HL-60 (cell line): ENCODE data around the gene CYP21A2.
"Not testable (repeated sequence)": the region's sequence is repeated elsewhere in the genome, so short reads cannot be mapped to it uniquely, and the experiment has no call there.

Experiments
- DNase-seq, 2 experiments: peaks; one replicate each; pipeline ENCODE4 v3.0.0-alpha.2; 2010 to 2020; ENCODE audit warnings: low read depth in 1 of 2, low spot score in 1 of 2
- H3K27ac ChIP-seq: fragments of 250-450 bp; sonication (Bioruptor Pico); replicated peaks from 2 replicates; pipeline ENCODE4 v1.5.1; 2020; ENCODE audit warnings: mild to moderate bottlenecking, moderate library complexity
- H3K27me3 ChIP-seq: fragments of 250-450 bp; sonication (Bioruptor Pico); 2 replicates; pipeline ENCODE4 v1.5.1; 2021; ENCODE audit warnings: mild to moderate bottlenecking, moderate library complexity; ENCODE audit not compliant: insufficient read depth, poor library complexity, severe bottlenecking
- H3K4me3 ChIP-seq: replicated peaks from 2 replicates; pipeline ENCODE4 v1.5.1; 2011; ENCODE audit warnings: mild to moderate bottlenecking, control low read depth, low read length; ENCODE audit not compliant: insufficient read depth
- CTCF ChIP-seq: IDR thresholded peaks from one replicate; pipeline ENCODE4 v1.5.1; 2011; ENCODE audit warnings: low read length, control low read depth, inconsistent platforms; ENCODE audit not compliant: insufficient read depth
- GABPA ChIP-seq: IDR thresholded peaks from 2 replicates; pipeline ENCODE4 v1.6.1; 2012; ENCODE audit warnings: low read depth
- POLR2AphosphoS5 ChIP-seq: IDR thresholded peaks from 2 replicates; pipeline ENCODE4 v1.6.1; 2012; ENCODE audit warnings: low read depth
- REST ChIP-seq: IDR thresholded peaks from 2 replicates; pipeline ENCODE4 v1.6.1; 2012; ENCODE audit warnings: low read depth; ENCODE audit not compliant: insufficient replicate concordance
- SPI1 ChIP-seq: IDR thresholded peaks from 2 replicates; pipeline ENCODE4 v1.6.1; 2012; ENCODE audit warnings: low read depth, mild to moderate bottlenecking, borderline replicate concordance

Gene CYP21A2

DNA sequence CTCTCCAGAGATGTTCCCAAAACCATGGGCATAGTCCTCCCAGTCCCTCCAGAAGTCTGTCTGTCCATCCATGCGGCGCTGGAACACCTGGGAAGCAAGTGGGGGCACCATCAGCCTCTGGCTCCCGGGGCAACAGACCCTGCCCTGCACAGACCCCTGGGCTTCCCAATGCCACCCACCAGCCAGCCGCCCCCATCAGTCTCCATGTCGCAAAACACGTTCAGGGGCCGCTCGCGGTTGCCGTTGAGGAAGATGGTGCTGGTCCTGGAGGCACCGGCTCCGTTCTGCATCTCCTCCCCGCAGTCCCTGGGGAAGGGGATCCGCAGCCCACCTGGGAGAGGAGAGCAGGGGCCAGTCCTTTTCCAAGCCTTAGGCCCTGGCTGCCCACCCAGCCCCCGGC lies 4.1 kb downstream of the CYP21A2 start:
- not testable (repeated sequence) for DNase-seq

GRCh38 chr6:32043589-32044380 lies 5.6 kb downstream of the CYP21A2 start:
- not testable (repeated sequence) for DNase-seq, H3K27me3 ChIP-seq, H3K4me3 ChIP-seq, H3K27ac ChIP-seq

More for the DNA sequence above, 4.1 kb downstream of the CYP21A2 start:
- not testable (repeated sequence) for H3K27ac ChIP-seq, H3K27me3 ChIP-seq, H3K4me3 ChIP-seq

DNA sequence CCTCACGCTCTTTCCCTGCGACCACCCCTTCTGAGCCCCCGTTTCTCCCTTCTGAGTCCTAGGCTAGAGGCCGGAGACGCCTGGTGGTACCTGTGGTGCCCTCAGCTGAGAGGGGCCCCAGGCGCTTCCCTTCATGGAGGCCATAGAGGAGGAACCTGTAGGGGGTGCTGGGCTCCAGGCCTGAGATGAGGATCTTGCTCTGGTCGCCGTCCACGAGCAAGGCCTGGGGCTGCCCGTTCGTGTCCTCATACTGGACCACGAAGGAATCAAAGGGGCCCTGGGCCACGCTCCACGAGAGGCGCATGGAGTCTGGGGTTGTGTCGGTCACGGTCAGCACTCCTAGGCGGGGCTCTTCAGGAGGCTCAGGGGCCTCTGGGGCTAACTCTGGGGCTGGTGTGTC lies 6.7 kb downstream of the CYP21A2 start:
- H3K27ac ChIP-seq, H3K27me3 ChIP-seq, DNase-seq, H3K4me3 ChIP-seq: not testable (repeated sequence)

DNA sequence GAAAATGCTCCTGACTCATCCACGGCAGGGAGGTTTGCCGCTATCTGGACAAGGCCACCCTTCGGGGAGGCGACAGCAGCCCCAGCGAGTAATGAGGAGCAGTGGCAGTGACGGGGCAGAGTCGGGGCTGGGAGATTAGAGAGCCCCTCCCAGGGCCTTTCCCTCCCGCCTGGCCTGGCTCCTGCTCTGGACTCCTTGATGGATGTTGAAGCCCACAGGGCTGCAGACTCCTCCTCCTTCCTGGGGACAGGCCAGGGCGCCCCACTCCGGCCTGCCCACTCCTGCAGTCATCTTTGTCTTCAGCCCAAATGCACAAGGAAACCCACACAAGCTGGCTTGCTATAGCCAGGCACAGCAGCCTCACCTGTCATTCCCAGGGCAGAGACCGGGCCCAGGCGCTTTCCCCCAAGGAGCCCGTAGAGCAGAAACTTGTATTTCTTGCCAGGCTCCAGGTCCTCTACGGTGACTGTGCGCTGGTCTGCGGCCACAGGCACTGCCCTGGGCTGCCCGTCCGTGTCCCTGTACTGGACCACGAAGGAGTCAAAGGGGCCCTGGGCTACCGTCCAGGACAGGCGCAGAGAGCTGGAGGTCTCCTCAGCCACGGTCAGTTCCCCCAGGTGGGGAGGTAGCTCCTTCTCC lies 7.7 kb downstream of the CYP21A2 start:
- no peak overlapping the region for H3K27ac ChIP-seq
- TF ChIP-seq REST (no peak), CTCF (no peak), POLR2AphosphoS5 (no peak), SPI1 (no peak), GABPA (no peak)

DNA sequence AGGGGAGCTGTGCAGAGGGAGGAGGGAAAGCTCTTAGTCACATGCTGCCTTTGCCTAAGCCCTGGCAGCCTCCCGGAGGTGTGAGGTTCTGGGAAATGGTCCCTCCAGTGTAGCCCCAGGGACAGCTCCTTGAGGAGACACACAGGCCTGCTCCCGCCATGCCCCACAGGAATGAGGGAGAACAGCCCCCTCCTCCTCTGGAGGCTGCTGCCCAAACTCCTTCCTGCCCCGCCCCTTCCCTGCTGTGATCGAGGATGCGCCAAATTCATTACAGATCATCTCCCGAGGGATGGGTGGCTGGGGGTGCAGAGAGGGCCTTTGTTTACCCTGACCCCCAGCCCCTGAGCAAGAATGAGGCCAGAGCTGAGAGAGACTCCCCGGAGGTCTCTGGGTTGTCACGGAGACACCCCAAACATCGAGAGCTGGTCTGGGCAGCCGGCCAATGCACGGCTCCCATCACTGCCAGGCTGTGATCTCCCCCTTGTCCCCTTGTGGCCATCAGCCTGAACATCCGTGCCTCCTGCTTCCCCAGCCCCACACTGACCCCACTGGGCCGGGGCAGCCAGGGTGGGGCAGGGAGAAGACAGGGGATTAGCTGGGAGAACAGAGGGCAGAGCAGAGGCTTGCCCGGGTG lies 8.4 kb downstream of the CYP21A2 start:
- Histone ChIP-seq H3K27ac (no peak overlapping the region), H3K27me3 (peaks cover under 1% of the 10 kb centered on the region), H3K4me3 (no peak overlapping the region)
- DNase-seq, result no peak
- no peak for TF ChIP-seq REST
- no peak for TF ChIP-seq GABPA
- TF ChIP-seq POLR2AphosphoS5, result no peak
- TF ChIP-seq CTCF, result no peak
- TF ChIP-seq SPI1, result no peak

More for the DNA sequence above, 7.7 kb downstream of the CYP21A2 start:
- Histone ChIP-seq H3K4me3 (no peak overlapping the region), H3K27me3 (no peaks in the 10 kb centered on the region)
- no peak for DNase-seq
